Vagina (tissue), 2 donors: ENCODE results near the gene SLC66A2. TPM values are rescaled to one million over a fixed set of nuclear protein-coding genes. Genes with fewer than 3 reads are reported as not detected.

Source experiments
- DNase-seq, 2 donors: peaks; one replicate each; pipeline ENCODE4 v3.0.0-alpha.2; 2017; ENCODE audit errors: extremely low spot score in 2 of 2
- H3K27ac ChIP-seq: fragments of 200-600 bp; sonication (generic); one replicate; pipeline ENCODE4 v1.5.1; 2019
- H3K27me3 ChIP-seq: fragments of 200-600 bp; sonication (generic); one replicate; pipeline ENCODE4 v1.5.1; 2019
- H3K36me3 ChIP-seq, 2 donors: fragments of 200-600 bp; sonication (generic); one replicate each; pipeline ENCODE4 v1.5.1; 2017 to 2019
- H3K4me1 ChIP-seq: fragments of 200-600 bp; sonication (generic); one replicate; pipeline ENCODE4 v1.5.1; 2019
- H3K4me3 ChIP-seq, 2 donors: fragments of 200-600 bp; sonication (generic); 1 replicate in 1 of 2; 2 replicates in 1 of 2; pipeline ENCODE4 v1.5.1; 2016 to 2019
- H3K9me3 ChIP-seq: fragments of 200-600 bp; sonication (generic); one replicate; pipeline ENCODE4 v1.5.1; 2019
- POLR2A ChIP-seq, 2 donors: fragments of 450-650 bp; IDR thresholded peaks; one replicate each; pipeline ENCODE4 v1.6.1; 2017; ENCODE audit warnings: antibody characterized with exemption in 2 of 2, mild to moderate bottlenecking in 2 of 2, moderate library complexity in 2 of 2
- POLR2AphosphoS5 ChIP-seq, 2 donors: sonication (generic); formaldehyde crosslinking; IDR thresholded peaks; one replicate each; pipeline ENCODE4 v1.9.0; 2017; ENCODE audit warnings: antibody characterized with exemption in 2 of 2, mild to moderate bottlenecking in 2 of 2, low read depth in 1 of 2; ENCODE audit not compliant: insufficient read depth in 1 of 2
- intact Hi-C: fragments of 100-400 bp; cut with DNase I; formaldehyde crosslinking; loops from one replicate; pipeline ENCODE4 v1.15.1; 2023
- total RNA-seq: library from RNA; depleted of rRNA; stranded (reverse); fragments of >200 nt; gene quantifications from one replicate; pipeline ENCODE4 v1.2.3, GENCODE V29; 2016
- TF ChIP-seq, protein P1 (sequence below), 3 experiments: fragments of 450-650 bp in 2 of 3; fragments of 200-600 bp in 1 of 3; sonication (generic) in 1 of 3; IDR thresholded peaks; one replicate each; pipeline ENCODE4 v1.5.1; 2017 to 2019; ENCODE audit warnings: antibody characterized with exemption in 3 of 3, mild to moderate bottlenecking in 2 of 3, moderate library complexity in 2 of 3

Gene SLC66A2
- total RNA-seq, 1 donor from 2014 or later = 32.2 TPM

DNA sequence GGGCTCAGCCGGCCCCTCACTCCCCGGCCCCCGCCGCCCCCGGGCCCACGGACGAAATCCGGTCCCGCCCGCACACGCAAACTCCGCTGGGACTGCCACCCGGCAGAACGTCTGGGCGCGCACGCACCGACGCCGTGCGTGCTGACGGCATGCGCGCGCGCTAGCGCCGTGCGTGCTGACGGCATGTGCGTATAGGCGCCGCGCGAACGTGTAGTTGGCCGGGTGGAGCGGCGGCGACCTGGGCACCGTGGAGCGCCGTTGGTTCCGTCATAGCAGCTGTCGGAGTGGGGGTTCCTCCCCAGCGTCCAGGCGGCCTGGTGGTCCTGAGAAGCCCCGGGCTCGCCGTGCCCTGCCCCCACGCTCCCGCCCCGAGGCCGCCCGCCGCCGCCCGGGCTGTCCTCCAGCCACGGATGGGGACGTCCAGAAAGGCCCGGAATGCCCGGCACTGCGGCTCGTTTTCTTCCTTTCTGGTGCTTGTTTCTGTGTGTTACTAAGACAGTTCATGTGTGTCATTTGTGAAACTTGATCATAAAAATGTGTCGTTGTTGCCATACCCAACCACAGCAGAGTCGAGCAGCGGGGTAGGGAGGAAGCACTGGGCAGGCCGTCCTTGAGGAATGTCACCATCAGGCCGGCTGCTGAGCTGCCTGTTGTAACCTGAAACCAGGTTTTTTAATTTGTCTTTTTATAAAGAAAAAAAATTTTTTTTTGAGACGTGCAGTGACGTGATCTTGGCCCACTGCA is 37.2 kb upstream of the SLC66A2 start, which contains the start of gene TXNL4A:
Gene TXNL4A (minus strand): TSS at position 113 of the 744 bp plus-strand sequence. CDS start 171 bp downstream, outside the sequence.
- no peak for DNase-seq
- Histone ChIP-seq H3K27ac (peak within 1 kb of the TSS; percentile 86), H3K4me1 (peaks cover 35% of the 10 kb centered on the region), H3K36me3 (peaks cover 0 to 6% of the 10 kb centered on the region in 2 donors), H3K9me3 (no peaks in the 10 kb centered on the region), H3K4me3 (peak within 1 kb of the TSS; percentile 82), H3K27me3 (no peaks in the 10 kb centered on the region)
- intact Hi-C loops = no loop called here
- TF ChIP-seq POLR2AphosphoS5 (IDR thresholded peaks at IDR 0.05; ENCODE audit: insufficient read depth in 1 of 2, low read depth in 1 of 2) = peak; percentile 22 to 77
- TF ChIP-seq, protein P1, sequence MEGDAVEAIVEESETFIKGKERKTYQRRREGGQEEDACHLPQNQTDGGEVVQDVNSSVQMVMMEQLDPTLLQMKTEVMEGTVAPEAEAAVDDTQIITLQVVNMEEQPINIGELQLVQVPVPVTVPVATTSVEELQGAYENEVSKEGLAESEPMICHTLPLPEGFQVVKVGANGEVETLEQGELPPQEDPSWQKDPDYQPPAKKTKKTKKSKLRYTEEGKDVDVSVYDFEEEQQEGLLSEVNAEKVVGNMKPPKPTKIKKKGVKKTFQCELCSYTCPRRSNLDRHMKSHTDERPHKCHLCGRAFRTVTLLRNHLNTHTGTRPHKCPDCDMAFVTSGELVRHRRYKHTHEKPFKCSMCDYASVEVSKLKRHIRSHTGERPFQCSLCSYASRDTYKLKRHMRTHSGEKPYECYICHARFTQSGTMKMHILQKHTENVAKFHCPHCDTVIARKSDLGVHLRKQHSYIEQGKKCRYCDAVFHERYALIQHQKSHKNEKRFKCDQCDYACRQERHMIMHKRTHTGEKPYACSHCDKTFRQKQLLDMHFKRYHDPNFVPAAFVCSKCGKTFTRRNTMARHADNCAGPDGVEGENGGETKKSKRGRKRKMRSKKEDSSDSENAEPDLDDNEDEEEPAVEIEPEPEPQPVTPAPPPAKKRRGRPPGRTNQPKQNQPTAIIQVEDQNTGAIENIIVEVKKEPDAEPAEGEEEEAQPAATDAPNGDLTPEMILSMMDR (IDR thresholded peaks at IDR 0.05) = no peak
- peak in 1 of 2 donors; percentile 60 for TF ChIP-seq POLR2A (IDR thresholded peaks at IDR 0.05)

DNA sequence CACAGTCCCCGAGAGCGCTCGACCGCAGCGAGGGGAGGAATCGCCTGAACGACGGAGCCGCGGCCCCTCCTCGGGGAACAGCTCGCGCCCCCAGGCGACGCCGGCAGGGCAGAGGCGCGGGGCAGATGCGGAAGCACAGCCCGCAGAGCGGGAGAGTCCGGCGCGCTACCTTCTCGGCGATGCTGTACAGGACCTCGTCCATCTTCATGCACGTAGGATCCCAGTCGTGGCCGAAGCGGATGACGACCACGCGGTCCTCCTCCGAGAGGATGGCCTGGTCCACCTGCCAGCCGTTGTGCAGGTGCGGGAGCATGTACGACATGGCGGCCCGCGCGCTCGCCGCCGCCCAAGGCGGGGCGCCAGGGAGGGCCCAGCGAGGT is 36.6 kb upstream of the SLC66A2 start:
- H3K9me3 ChIP-seq = no peaks in the 10 kb centered on the region
- peak overlapping the region; percentile 86 for H3K27ac ChIP-seq
- intact Hi-C loops = no loop called here
- DNase-seq = no peak
- no peaks in the 10 kb centered on the region for H3K27me3 ChIP-seq
- TF ChIP-seq, protein P1 (IDR thresholded peaks at IDR 0.05) = no peak
- TF ChIP-seq POLR2AphosphoS5 (IDR thresholded peaks at IDR 0.05; ENCODE audit: insufficient read depth in 1 of 2, low read depth in 1 of 2) = no peak
- TF ChIP-seq POLR2A (IDR thresholded peaks at IDR 0.05) = no peak
- peak overlapping the region; percentile 82 for H3K4me3 ChIP-seq
- H3K36me3 ChIP-seq = peaks cover 0 to 6% of the 10 kb centered on the region in 2 donors
- H3K4me1 ChIP-seq = peaks cover 39% of the 10 kb centered on the region

DNA sequence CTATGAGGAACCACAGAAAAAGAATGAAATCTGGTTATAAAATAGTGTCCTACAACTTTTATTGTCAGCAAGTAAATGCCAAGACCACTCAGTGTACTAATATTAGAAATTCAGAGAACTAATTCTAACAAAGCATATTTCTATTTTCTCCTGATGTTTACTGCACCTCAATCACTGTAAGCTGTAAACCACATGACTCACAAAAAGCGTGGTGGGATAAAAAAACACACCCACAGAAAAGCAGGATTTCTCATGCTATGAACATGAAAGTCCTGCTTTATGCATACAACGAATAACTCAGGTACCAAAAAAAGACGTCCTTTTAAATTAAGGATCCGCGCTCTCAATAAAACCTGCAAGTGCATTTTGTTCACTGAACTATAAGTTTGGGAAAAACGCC is 36.1 kb upstream of the SLC66A2 start:
- H3K36me3 ChIP-seq = peaks cover 0 to 6% of the 10 kb centered on the region in 2 donors
- H3K4me1 ChIP-seq = peaks cover 43% of the 10 kb centered on the region
- TF ChIP-seq POLR2AphosphoS5 (IDR thresholded peaks at IDR 0.05; ENCODE audit: insufficient read depth in 1 of 2, low read depth in 1 of 2) = no peak
- TF ChIP-seq, protein P1 (IDR thresholded peaks at IDR 0.05) = no peak
- no peak for TF ChIP-seq POLR2A (IDR thresholded peaks at IDR 0.05)
- peak overlapping the region; percentile 82 for H3K4me3 ChIP-seq
- peak overlapping the region; percentile 86 for H3K27ac ChIP-seq
- intact Hi-C loops = no loop called here
- H3K9me3 ChIP-seq = no peaks in the 10 kb centered on the region
- DNase-seq = no peak
- no peaks in the 10 kb centered on the region for H3K27me3 ChIP-seq

DNA sequence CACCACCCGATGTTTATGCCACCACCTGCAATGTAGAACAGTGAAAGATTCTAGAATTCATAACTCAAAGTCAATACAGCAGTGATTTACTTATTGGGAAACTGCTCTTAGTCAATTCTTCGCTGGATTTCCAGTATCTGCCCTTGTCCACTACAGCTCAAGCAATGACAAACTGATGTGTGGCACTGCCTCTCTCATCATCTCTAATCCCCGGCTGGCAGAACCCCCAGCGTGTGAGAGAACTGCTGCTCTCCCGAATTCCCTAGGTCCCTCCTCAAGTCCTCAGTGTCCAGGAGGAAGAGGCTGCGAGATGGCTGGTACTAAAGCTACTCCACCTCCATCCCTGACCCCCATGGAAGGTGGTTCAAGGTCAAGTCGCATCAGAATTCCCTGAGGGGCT is 35.3 kb upstream of the SLC66A2 start:
- Histone ChIP-seq H3K4me3 (peak overlapping the region in 1 of 2 donors; percentile 82), H3K27me3 (no peaks in the 10 kb centered on the region), H3K27ac (peak overlapping the region; percentile 86), H3K36me3 (peaks cover 0 to 6% of the 10 kb centered on the region in 2 donors), H3K9me3 (no peaks in the 10 kb centered on the region), H3K4me1 (peaks cover 46% of the 10 kb centered on the region)
- intact Hi-C loops = no loop called here
- DNase-seq = no peak
- TF ChIP-seq POLR2A (IDR thresholded peaks at IDR 0.05) = no peak
- TF ChIP-seq, protein P1 (IDR thresholded peaks at IDR 0.05) = no peak
- no peak for TF ChIP-seq POLR2AphosphoS5 (IDR thresholded peaks at IDR 0.05; ENCODE audit: insufficient read depth in 1 of 2, low read depth in 1 of 2)

DNA sequence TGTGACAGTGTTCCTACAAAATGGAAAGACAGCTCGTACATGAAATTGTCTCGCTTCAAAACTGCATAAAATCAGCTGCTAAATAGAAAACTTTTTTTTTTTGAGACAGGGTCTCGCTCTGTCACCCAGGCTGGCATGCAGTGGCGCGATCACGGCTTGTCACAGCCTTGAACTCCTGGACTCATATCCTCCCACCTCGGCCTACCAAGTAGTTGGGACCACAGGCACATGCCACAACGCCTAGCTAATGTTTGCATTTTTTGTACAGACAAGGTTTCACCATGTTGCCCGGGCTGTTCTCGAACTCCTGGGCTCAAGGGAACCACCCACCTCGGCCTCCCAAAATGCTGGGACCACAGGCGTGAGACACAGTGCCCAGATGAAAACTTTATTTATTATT is 33.7 kb upstream of the SLC66A2 start:
- Histone ChIP-seq H3K27me3 (no peaks in the 10 kb centered on the region), H3K4me1 (peaks cover 46% of the 10 kb centered on the region), H3K4me3 (no peak overlapping the region), H3K27ac (no peak overlapping the region), H3K36me3 (peaks cover 0 to 6% of the 10 kb centered on the region in 2 donors), H3K9me3 (no peaks in the 10 kb centered on the region)
- intact Hi-C loops = no loop called here
- DNase-seq = no peak
- TF ChIP-seq POLR2AphosphoS5 (IDR thresholded peaks at IDR 0.05; ENCODE audit: insufficient read depth in 1 of 2, low read depth in 1 of 2) (no peak), POLR2A (IDR thresholded peaks at IDR 0.05) (no peak)
- TF ChIP-seq, protein P1 (IDR thresholded peaks at IDR 0.05) = no peak
